GM18873 (cell line): ENCODE data around the gene CDK11A.
"Not testable (repeated sequence)": the region's sequence is repeated elsewhere in the genome, so short reads cannot be mapped to it uniquely, and the experiment has no call there.

Source experiments
- ATAC-seq: cut with Tn5 transposase; IDR thresholded peaks from one replicate; pipeline ENCODE4 v1.9.1; 2021; ENCODE audit warnings: mild to moderate bottlenecking, moderate library complexity, moderate number of reproducible peaks; ENCODE audit not compliant: unreplicated experiment, low FRiP score

CDK11A gene

DNA sequence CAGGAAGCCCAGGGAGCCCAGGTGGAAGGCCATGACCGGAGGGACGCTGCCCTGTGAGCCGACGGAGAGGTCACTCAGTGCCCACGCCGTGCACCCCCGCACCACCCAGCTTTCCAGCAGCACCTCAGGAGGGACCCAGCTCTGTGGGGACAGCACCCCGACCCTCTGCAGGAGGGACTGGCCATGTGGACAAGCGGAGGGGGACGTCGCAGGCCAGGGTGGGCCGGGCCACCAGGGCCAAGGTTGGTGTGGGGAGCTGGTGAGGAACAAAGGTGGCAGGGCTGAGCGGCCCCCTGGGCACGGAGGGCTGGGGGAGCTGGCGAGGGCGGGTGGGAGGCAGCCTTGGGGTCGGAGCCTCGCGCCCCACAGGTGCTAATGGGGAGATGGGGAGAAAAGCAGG is 31.3 kb upstream of the CDK11A start:
- ATAC-seq, result no peak

DNA sequence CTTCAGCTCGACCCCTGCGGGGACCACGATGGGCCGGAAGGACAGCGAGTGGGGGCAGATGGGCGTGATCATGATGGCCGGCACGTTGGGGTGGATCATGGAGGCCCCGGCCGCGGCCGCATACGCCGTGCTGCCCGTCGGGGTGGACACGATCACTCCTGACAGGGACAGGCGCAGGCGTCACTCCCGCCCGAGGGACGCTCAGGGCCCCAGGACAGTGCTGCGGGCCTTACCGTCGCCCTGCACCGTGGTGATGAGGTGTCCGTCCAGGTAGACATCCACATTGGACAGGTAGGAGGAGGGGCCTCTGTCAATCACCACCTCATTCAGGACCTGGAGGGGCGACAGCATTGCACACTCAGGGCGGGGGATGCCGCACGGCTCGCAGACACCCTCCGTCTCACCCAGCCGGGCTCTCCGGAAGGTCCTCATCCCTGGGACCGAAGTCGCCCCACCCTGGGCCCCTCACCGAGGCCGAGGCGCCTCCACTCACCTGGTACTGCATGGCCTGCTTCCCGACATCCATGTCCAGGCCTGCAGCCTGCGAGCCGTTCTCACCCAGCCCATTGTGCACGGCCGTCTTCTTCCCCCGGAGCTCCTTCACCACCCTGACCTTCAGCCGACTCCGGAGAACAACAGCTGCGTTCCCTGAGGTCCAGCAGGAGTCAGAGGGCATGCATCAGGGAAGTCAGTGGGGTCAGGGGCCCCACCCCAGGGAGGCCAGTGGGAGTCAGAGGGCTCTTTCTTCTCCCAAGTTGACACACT is 30.1 kb upstream of the CDK11A start:
- no peak for ATAC-seq

DNA sequence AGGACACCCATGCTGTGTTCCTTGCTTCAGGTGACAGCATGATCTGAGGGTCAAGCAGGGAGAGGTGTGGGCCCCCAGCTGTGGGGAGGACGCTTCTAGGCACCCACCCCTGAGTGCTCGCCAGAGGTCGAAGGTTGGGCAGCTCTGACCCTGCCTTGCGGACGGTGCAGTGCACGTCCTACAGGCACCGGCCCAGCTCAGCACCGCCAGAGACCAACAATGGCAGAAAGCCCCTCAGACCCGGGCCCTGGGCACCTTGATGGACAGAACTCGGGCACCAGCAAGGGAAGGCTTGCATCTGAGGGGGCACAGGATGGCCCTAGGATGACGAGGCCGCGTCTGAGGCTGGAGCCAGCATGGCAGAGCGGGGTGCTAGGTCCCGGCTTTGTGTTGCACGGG is 29.4 kb upstream of the CDK11A start:
- ATAC-seq, result no peak

GRCh38 chr1:1752636-1753606 is 28.8 kb upstream of the CDK11A start:
- ATAC-seq, result no peak

DNA sequence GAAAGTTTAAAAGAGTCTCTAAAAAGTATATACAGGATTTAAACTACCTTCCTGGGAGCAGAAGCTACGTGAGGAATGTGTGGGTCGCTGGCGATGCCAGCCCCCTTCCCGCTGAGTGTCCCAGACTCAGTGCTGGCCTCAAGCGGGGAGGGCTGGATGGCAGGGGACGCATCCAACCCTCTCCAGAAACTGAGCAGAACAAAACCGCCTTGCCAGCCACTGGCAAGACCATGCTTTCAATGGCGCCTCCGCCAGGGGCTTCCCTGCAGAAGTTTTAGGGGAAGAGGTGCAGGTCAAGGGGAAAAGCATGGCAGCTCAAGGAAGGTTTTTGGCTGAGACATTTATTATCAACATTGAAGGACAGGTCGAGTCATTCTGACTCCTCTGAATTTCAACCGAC is 28.0 kb upstream of the CDK11A start:
- ATAC-seq, result no peak

- not testable (repeated sequence) for ATAC-seq
These were observed 25.8 kb upstream of the CDK11A start for GRCh38 chr1:1749941-1750340.

DNA sequence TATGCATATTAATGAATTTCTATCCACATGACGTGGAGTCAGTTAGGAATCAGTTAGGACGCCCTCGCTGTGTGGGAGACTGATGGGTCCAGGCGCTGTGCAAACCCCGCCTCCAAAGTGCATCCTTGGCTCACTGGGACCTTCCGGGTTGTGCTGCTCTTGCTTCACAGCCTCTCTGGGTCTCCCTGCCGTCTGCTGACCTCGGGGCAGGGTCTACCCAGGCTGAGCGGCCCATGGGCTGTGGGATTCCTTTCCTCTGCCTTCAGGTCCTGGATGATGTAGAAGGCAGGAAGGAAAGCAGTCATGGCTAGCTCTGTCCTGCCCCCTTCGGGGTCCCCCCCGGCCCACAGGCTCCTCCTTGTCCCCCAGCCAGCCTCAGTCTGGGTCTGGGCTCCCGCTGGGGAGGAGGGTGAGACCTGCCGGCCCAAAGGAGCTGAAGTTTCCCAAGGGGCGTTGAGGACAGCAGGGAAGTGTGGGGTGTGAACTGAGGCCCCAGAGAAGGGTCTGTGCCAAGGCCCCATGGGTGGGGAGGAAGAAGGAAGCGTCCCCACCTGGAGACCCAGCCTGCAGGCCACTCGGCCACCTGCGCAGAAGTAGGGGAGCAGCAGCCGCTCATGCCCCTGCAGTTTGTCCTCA is 24.6 kb upstream of the CDK11A start:
- no peak for ATAC-seq

DNA sequence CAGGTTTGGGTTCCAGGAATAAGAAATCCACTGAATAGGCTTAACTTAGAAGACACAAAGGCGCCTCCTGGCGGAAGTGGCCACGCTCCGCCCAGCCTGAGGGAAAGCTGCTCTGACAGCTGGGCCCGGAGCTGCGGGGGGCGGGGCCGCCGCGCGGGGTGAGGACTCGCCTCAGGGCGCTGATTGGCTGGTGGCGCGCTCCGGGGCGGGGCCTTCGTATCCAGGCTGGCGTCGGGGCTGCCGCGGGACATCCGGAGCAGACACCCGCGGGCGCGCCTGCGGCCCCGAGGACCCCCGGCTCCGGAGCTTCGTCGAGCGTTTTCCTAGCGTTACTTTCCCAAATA is 22.4 kb upstream of the CDK11A start:
- peak; percentile 58 for ATAC-seq

DNA sequence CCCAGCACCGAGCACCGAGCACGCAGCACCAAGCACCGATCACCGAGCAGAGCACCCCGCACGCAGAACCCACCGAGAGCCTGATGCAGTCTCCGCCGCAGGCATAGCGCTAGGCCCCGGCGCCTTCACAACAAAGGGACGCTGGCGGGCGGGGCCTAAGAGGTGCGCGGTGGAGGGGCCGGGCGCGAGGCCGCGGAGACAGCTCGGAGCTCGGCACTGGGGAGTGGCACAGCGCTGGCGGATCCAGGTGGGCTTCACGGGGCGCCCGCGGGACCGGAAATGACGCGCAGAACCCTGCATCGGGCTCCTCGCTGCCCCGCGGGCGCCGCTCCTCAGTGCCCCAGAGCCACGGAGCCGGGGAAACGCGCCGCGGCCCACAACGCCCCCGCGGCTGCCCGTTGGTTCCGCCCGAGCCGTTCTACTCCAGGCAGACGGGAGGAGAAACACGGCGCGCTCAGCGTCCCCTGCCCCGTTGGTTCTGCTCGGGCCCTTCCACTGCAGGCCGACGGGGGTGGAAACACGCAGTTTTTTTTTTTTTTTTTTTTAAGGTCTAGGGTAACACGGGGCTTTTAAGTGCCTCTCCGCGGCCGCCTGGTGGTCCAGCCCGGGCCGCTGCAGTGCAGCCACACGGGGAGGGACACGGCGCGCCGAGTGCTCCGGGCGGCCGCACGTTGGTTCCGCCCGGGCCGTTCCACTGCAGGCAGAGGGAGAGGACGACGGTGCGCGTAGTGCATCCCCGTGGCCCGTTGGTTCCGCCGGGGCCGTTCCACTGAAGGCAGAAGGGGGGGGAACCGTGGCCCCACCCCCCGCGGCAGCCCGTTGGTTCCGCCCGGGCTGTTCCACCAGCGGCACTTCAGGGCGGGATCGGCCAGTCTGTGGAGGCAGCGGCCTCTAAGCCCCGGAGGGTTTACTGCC is 21.8 kb upstream of the CDK11A start:
- peak; percentile 69 for ATAC-seq

- not testable (repeated sequence) for ATAC-seq
These were observed 18.4 kb upstream of the CDK11A start for GRCh38 chr1:1742529-1742928.

DNA sequence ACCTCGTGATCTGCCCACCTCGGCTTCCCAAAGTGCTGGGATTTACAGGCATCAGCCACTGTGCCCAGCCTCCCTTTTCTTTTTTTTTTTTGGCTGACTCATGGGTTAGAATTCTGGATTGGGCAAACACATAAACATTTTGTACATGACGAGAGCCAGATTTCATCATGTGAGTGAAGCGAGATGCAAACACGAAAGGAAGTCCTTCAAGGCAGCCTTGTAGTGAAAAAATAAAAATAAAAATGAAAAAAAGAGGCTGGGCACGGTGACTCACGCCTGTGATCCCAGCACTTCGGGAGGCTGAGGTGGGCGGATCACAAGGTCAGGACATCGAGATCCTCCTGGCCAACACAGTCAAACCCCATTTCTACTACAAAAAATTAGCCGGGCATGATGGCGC is 16.9 kb upstream of the CDK11A start:
- not testable (repeated sequence) for ATAC-seq

DNA sequence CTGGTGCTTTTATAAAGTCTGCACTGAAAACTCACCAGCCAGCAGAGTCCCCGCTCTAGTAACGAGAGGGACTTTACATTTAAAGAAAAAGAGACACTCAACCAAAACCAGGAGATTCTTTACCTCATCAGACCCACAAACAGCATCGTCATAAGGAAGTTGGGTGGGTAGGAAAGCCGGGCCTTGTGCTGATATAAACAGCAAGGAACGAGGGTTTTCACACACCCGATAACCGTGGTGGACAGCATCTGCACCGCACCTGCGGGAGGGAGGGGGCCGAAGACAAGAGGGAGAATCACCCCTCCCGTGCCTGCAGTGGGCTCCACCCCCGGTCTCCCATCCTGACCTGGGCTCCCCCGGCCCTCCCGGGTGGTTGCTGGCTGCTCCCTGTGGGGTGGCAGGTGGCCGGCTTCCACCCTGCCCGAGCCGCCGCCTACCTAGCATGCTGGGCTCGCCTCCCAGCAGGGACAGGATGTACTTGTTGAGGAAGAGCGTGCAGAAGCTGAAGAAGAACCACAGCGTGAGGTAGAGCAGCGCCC is 14.7 kb upstream of the CDK11A start:
- ATAC-seq, result not testable (repeated sequence)

DNA sequence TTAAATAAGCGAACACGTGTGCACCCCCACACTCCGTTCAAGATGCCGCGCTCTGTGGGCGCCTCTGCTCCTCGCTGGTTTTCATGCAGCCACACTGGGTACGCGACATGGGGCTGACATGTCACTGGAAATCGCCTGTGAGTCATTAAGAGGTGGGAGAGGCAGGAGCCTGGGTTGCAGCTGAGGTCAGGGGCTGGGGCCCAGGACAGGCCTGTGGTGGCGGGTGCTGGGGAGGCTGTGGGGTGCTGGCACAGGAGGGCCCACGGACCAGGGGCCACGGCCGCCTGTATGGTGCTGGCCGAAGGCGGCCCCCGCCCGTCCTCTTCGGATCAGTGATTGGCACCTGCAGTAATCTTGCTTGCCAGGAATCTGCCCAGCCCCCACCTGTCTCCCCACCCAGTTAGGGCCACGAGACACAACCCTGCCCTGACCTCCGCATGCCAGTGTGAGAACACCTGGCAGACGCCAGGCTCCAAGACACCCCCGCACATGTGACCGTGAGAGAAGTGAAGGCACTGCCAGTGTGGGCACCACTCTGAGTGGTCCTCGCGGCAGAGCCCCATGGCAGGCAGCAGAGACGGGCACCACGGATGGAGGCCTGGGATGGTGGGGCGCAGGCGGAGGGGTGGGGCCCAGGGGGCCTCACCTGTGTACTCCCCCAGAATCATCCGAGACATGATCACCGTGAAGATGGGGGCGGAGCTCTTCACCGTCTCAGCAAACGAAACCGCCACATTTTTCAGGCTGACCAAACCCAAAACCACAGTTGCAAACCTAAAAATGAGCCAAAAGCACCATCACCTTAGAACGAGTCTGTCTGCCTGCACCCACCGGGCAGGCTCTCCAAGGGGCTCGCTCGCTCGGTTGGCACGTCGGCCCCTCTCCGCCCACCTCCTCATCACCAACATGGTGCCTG is 13.8 kb upstream of the CDK11A start:
- ATAC-seq, result not testable (repeated sequence)

DNA sequence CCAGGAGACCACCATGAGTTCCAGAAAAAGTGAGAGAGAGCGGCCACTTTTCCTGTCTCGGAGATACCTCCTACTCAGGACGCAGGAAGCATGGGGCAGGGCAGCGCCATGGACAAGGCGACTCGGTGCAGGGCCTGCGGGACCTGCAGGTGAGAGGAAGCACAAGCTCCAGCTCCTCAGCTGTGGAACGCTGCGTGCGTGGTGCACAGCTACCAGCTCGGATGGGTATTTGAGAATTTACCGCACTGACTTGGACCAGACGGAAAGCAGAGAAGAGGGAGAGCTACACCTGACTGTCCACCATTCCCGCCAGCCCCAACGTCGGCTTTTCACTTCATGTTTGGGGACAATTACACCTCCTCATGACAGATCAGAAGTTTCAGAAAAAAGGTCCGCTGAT is 8.2 kb upstream of the CDK11A start:
- no peak for ATAC-seq

GRCh38 chr1:1730870-1731269 is 6.7 kb upstream of the CDK11A start:
- ATAC-seq, result no peak

DNA sequence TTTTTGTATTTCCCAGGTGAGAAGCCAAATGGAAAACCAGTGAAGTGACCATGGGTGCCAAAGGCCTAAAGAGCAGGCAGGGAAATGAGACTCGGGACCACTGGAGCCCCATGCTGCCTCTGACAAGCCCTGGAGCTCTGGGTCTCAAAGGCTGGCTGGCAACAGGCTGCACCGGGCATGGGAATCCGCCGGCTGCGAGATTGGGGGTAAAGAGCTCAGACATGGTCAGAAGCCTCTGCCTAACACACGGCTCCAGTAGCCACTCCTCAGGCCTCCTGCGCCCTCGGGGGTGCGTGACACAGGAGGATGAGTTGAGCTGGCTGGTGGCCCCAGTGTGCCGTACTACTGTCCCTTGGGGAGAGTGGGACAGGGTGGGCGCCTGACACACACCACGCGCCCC is 6.1 kb upstream of the CDK11A start:
- ATAC-seq, result not testable (repeated sequence)

- ATAC-seq, result not testable (repeated sequence)
These were observed 5.1 kb upstream of the CDK11A start for GRCh38 chr1:1729116-1729816.

DNA sequence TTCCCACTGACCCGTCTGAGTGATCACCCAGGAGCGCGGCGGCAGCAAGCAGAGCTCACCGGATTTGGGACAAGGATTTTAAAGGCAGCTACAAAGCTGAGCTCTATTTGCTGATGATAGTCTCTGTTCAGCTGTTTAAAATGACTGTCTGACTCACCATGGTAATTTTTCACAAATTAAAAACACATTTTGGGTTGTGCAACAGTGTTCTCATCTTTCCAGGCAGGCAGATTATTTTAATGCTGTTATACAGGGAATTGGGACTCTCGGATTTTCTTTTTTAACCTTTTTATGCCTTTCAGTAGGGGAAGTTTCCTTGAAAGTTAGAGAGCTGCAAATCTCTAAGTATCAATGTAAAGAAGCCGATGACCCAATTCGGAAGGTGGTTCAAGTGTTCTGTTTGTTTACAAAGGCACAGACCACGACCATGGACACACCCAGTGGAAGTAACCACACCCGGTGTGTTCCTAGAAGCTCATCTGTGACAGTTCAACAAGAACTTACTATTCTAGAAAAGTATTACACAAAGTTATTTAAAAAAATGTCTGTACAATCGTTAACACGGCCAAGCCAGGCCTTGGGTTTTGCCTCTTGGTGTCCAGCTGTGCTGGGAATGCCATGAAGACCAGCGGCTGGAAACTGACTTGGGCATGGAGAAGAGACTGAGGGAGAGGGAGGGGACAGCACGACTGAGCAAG is 4.3 kb upstream of the CDK11A start:
- ATAC-seq, result not testable (repeated sequence)
